ENCODE results near the gene CXCL14.

GRCh38 chr5:135599421-135600151, 20.8 kb upstream of the CXCL14 start:
- TF ChIP-seq CTCF (IDR thresholded peaks at IDR 0.05) = no peak
- TF ChIP-seq POLR2A (IDR thresholded peaks at IDR 0.05) = no peak
